ENCODE results near the gene PPP1R2B. TPM values are rescaled to one million over a fixed set of nuclear protein-coding genes. Genes with fewer than 3 reads are reported as not detected.

The PPP1R2B gene
- under 0.01 and 0.09 TPM in 2 replicates for total RNA-seq

GRCh38 chr5:156850206-156850751 lies at the start of gene PPP1R2B:
Gene PPP1R2B, plus strand, starts transcription at chr5:156850295. Its CDS starts 268 bp downstream, at chr5:156850563.

Other genes starting within 250 kb of the PPP1R2B start
- not detected in 2 replicates for gene TIMD4, start 112.9 kb downstream of the PPP1R2B start, total RNA-seq
- gene HAVCR1, start 208.8 kb downstream of the PPP1R2B start, total RNA-seq, result not detected in 2 replicates